ENCODE data around the gene ZNF609. TPM values are rescaled to one million over a fixed set of nuclear protein-coding genes. Genes with fewer than 3 reads are reported as not detected.

The ZNF609 gene
- total RNA-seq, 1 donor from 2014 or later = 41.2 TPM

GRCh38 chr15:64673866-64674265 is 213.5 kb downstream of the ZNF609 start:
- Mint-ChIP-seq H3K4me3 (ENCODE audit: unreplicated experiment) (no peak overlapping the region), H3K36me3 (ENCODE audit: low read depth, unreplicated experiment) (peaks cover 31% of the 10 kb centered on the region), H3K9me3 (ENCODE audit: unreplicated experiment) (no peaks in the 10 kb centered on the region), H3K4me1 (ENCODE audit: unreplicated experiment) (no peaks in the 10 kb centered on the region), H3K27me3 (ENCODE audit: unreplicated experiment) (no peaks in the 10 kb centered on the region), H3K27ac (ENCODE audit: unreplicated experiment) (no peak overlapping the region)
- no peak for TF ChIP-seq CTCF (IDR thresholded peaks at IDR 0.05; ENCODE audit: unreplicated experiment)
- no peak for DNase-seq (ENCODE audit: low spot score)

GRCh38 chr15:64678126-64678819 is 217.9 kb downstream of the ZNF609 start:
- H3K4me3 Mint-ChIP-seq (ENCODE audit: unreplicated experiment) = no peak overlapping the region
- no peak for DNase-seq (ENCODE audit: low spot score)
- TF ChIP-seq CTCF (IDR thresholded peaks at IDR 0.05; ENCODE audit: unreplicated experiment) = no peak
- H3K36me3 Mint-ChIP-seq (ENCODE audit: low read depth, unreplicated experiment) = peaks cover 61% of the 10 kb centered on the region
- H3K27ac Mint-ChIP-seq (ENCODE audit: unreplicated experiment) = no peak overlapping the region
- H3K27me3 Mint-ChIP-seq (ENCODE audit: unreplicated experiment) = peaks cover 4% of the 10 kb centered on the region
- H3K9me3 Mint-ChIP-seq (ENCODE audit: unreplicated experiment) = no peaks in the 10 kb centered on the region
- H3K4me1 Mint-ChIP-seq (ENCODE audit: unreplicated experiment) = peaks cover 6% of the 10 kb centered on the region

GRCh38 chr15:64680097-64680496 is 219.7 kb downstream of the ZNF609 start:
- DNase-seq (ENCODE audit: low spot score) = no peak
- no peaks in the 10 kb centered on the region for H3K9me3 Mint-ChIP-seq (ENCODE audit: unreplicated experiment)
- H3K36me3 Mint-ChIP-seq (ENCODE audit: low read depth, unreplicated experiment) = peaks cover 68% of the 10 kb centered on the region
- no peak overlapping the region for H3K4me3 Mint-ChIP-seq (ENCODE audit: unreplicated experiment)
- peak overlapping the region; percentile 36 for H3K27ac Mint-ChIP-seq (ENCODE audit: unreplicated experiment)
- TF ChIP-seq CTCF (IDR thresholded peaks at IDR 0.05; ENCODE audit: unreplicated experiment) = no peak
- H3K27me3 Mint-ChIP-seq (ENCODE audit: unreplicated experiment) = peaks cover 10% of the 10 kb centered on the region
- H3K4me1 Mint-ChIP-seq (ENCODE audit: unreplicated experiment) = peaks cover 21% of the 10 kb centered on the region

- H3K27ac Mint-ChIP-seq (ENCODE audit: unreplicated experiment) = peak overlapping the region; percentile 48
- peaks cover 34% of the 10 kb centered on the region for H3K4me1 Mint-ChIP-seq (ENCODE audit: unreplicated experiment)
- peaks cover 10% of the 10 kb centered on the region for H3K27me3 Mint-ChIP-seq (ENCODE audit: unreplicated experiment)
- no peaks in the 10 kb centered on the region for H3K9me3 Mint-ChIP-seq (ENCODE audit: unreplicated experiment)
- TF ChIP-seq CTCF (IDR thresholded peaks at IDR 0.05; ENCODE audit: unreplicated experiment) = peak; percentile 65
- DNase-seq (ENCODE audit: low spot score) = peak; percentile 61
- H3K4me3 Mint-ChIP-seq (ENCODE audit: unreplicated experiment) = no peak overlapping the region
- H3K36me3 Mint-ChIP-seq (ENCODE audit: low read depth, unreplicated experiment) = peaks cover 64% of the 10 kb centered on the region
Measured at GRCh38 chr15:64681424-64682024, 221.1 kb downstream of the ZNF609 start.

GRCh38 chr15:64682255-64682654 is 221.9 kb downstream of the ZNF609 start:
- no peak for DNase-seq (ENCODE audit: low spot score)
- Mint-ChIP-seq H3K4me1 (ENCODE audit: unreplicated experiment) (peaks cover 34% of the 10 kb centered on the region), H3K27ac (ENCODE audit: unreplicated experiment) (no peak overlapping the region), H3K27me3 (ENCODE audit: unreplicated experiment) (peaks cover 13% of the 10 kb centered on the region), H3K9me3 (ENCODE audit: unreplicated experiment) (no peaks in the 10 kb centered on the region), H3K36me3 (ENCODE audit: low read depth, unreplicated experiment) (peaks cover 70% of the 10 kb centered on the region), H3K4me3 (ENCODE audit: unreplicated experiment) (peak overlapping the region; percentile 31)
- no peak for TF ChIP-seq CTCF (IDR thresholded peaks at IDR 0.05; ENCODE audit: unreplicated experiment)

All from endothelial cell (in vitro differentiated cells).